ENCODE data around the gene ATP5PO.

Gene ATP5PO

GRCh38 chr21:33914188-33914587 lies 1.4 kb downstream of the ATP5PO start:
- Histone ChIP-seq H3K4me1 (ENCODE audit: control insufficient read depth, insufficient read depth, low read length) (peaks cover 3% of the 10 kb centered on the region), H3K36me3 (ENCODE audit: control insufficient read depth, insufficient read depth, low read length) (peaks cover 13% of the 10 kb centered on the region), H3K4me3 (ENCODE audit: low read depth, low read length) (no peak overlapping the region), H3K27me3 (ENCODE audit: control insufficient read depth, insufficient read depth, low read length) (no peaks in the 10 kb centered on the region), H3K9ac (ENCODE audit: low read depth, low read length) (no peak overlapping the region), H3K9me3 (ENCODE audit: control insufficient read depth, insufficient read depth, low read length) (no peaks in the 10 kb centered on the region)

- H3K27me3 ChIP-seq (ENCODE audit: control insufficient read depth, insufficient read depth, low read length): no peaks in the 10 kb centered on the region
- no peaks in the 10 kb centered on the region for H3K4me1 ChIP-seq (ENCODE audit: control insufficient read depth, insufficient read depth, low read length)
- H3K36me3 ChIP-seq (ENCODE audit: control insufficient read depth, insufficient read depth, low read length): peaks cover 47% of the 10 kb centered on the region
- H3K4me3 ChIP-seq (ENCODE audit: low read depth, low read length): no peak overlapping the region
- H3K9ac ChIP-seq (ENCODE audit: low read depth, low read length): no peak overlapping the region
- H3K9me3 ChIP-seq (ENCODE audit: control insufficient read depth, insufficient read depth, low read length): no peaks in the 10 kb centered on the region
These were observed 5.8 kb downstream of the ATP5PO start for GRCh38 chr21:33909756-33910155.

GRCh38 chr21:33908760-33909159 lies 6.8 kb downstream of the ATP5PO start:
- H3K4me3 ChIP-seq (ENCODE audit: low read depth, low read length): no peak overlapping the region
- peaks cover 53% of the 10 kb centered on the region for H3K36me3 ChIP-seq (ENCODE audit: control insufficient read depth, insufficient read depth, low read length)

GRCh38 chr21:33904041-33904440 lies 11.6 kb downstream of the ATP5PO start:
- no peak overlapping the region for H3K9ac ChIP-seq (ENCODE audit: low read depth, low read length)
- no peaks in the 10 kb centered on the region for H3K27me3 ChIP-seq (ENCODE audit: control insufficient read depth, insufficient read depth, low read length)
- H3K36me3 ChIP-seq (ENCODE audit: control insufficient read depth, insufficient read depth, low read length): peaks cover 50% of the 10 kb centered on the region
- no peaks in the 10 kb centered on the region for H3K4me1 ChIP-seq (ENCODE audit: control insufficient read depth, insufficient read depth, low read length)
- no peaks in the 10 kb centered on the region for H3K9me3 ChIP-seq (ENCODE audit: control insufficient read depth, insufficient read depth, low read length)
- no peak overlapping the region for H3K4me3 ChIP-seq (ENCODE audit: low read depth, low read length)

More at GRCh38 chr21:33908760-33909159, 6.8 kb downstream of the ATP5PO start:
- no peaks in the 10 kb centered on the region for H3K9me3 ChIP-seq (ENCODE audit: control insufficient read depth, insufficient read depth, low read length)
- H3K27me3 ChIP-seq (ENCODE audit: control insufficient read depth, insufficient read depth, low read length): no peaks in the 10 kb centered on the region
- H3K4me1 ChIP-seq (ENCODE audit: control insufficient read depth, insufficient read depth, low read length): no peaks in the 10 kb centered on the region
- H3K9ac ChIP-seq (ENCODE audit: low read depth, low read length): no peak overlapping the region

- Histone ChIP-seq H3K36me3 (ENCODE audit: control insufficient read depth, insufficient read depth, low read length) (peaks cover 36% of the 10 kb centered on the region), H3K9ac (ENCODE audit: low read depth, low read length) (no peak overlapping the region), H3K4me1 (ENCODE audit: control insufficient read depth, insufficient read depth, low read length) (no peaks in the 10 kb centered on the region), H3K27me3 (ENCODE audit: control insufficient read depth, insufficient read depth, low read length) (no peaks in the 10 kb centered on the region), H3K9me3 (ENCODE audit: control insufficient read depth, insufficient read depth, low read length) (no peaks in the 10 kb centered on the region), H3K4me3 (ENCODE audit: low read depth, low read length) (no peak overlapping the region)
These were observed 13.3 kb downstream of the ATP5PO start for GRCh38 chr21:33902349-33902748.

- peaks cover 33% of the 10 kb centered on the region for H3K36me3 ChIP-seq (ENCODE audit: control insufficient read depth, insufficient read depth, low read length)
- H3K9ac ChIP-seq (ENCODE audit: low read depth, low read length): no peak overlapping the region
- H3K4me3 ChIP-seq (ENCODE audit: low read depth, low read length): no peak overlapping the region
- no peaks in the 10 kb centered on the region for H3K9me3 ChIP-seq (ENCODE audit: control insufficient read depth, insufficient read depth, low read length)
- no peaks in the 10 kb centered on the region for H3K4me1 ChIP-seq (ENCODE audit: control insufficient read depth, insufficient read depth, low read length)
- no peaks in the 10 kb centered on the region for H3K27me3 ChIP-seq (ENCODE audit: control insufficient read depth, insufficient read depth, low read length)
These were observed 14.0 kb downstream of the ATP5PO start for GRCh38 chr21:33901412-33902288.

- Histone ChIP-seq H3K4me1 (ENCODE audit: control insufficient read depth, insufficient read depth, low read length) (peaks cover 8% of the 10 kb centered on the region), H3K9me3 (ENCODE audit: control insufficient read depth, insufficient read depth, low read length) (no peaks in the 10 kb centered on the region), H3K9ac (ENCODE audit: low read depth, low read length) (no peak overlapping the region), H3K4me3 (ENCODE audit: low read depth, low read length) (no peak overlapping the region), H3K27me3 (ENCODE audit: control insufficient read depth, insufficient read depth, low read length) (no peaks in the 10 kb centered on the region), H3K36me3 (ENCODE audit: control insufficient read depth, insufficient read depth, low read length) (peaks cover 13% of the 10 kb centered on the region)
These were observed 16.4 kb downstream of the ATP5PO start for GRCh38 chr21:33899199-33899598.

GRCh38 chr21:33898586-33898985 lies 17.0 kb downstream of the ATP5PO start:
- peaks cover 11% of the 10 kb centered on the region for H3K36me3 ChIP-seq (ENCODE audit: control insufficient read depth, insufficient read depth, low read length)
- H3K27me3 ChIP-seq (ENCODE audit: control insufficient read depth, insufficient read depth, low read length): peaks cover 2% of the 10 kb centered on the region

GRCh38 chr21:33897739-33898138 lies 17.9 kb downstream of the ATP5PO start:
- Histone ChIP-seq H3K4me3 (ENCODE audit: low read depth, low read length) (no peak overlapping the region), H3K4me1 (ENCODE audit: control insufficient read depth, insufficient read depth, low read length) (peaks cover 8% of the 10 kb centered on the region), H3K36me3 (ENCODE audit: control insufficient read depth, insufficient read depth, low read length) (peaks cover 4% of the 10 kb centered on the region)

More at GRCh38 chr21:33898586-33898985, 17.0 kb downstream of the ATP5PO start:
- H3K4me3 ChIP-seq (ENCODE audit: low read depth, low read length): no peak overlapping the region
- H3K9me3 ChIP-seq (ENCODE audit: control insufficient read depth, insufficient read depth, low read length): no peaks in the 10 kb centered on the region
- H3K4me1 ChIP-seq (ENCODE audit: control insufficient read depth, insufficient read depth, low read length): peaks cover 8% of the 10 kb centered on the region
- no peak overlapping the region for H3K9ac ChIP-seq (ENCODE audit: low read depth, low read length)

GRCh38 chr21:33897098-33897497 lies 18.5 kb downstream of the ATP5PO start:
- Histone ChIP-seq H3K27me3 (ENCODE audit: control insufficient read depth, insufficient read depth, low read length) (peaks cover 2% of the 10 kb centered on the region), H3K4me1 (ENCODE audit: control insufficient read depth, insufficient read depth, low read length) (peaks cover 11% of the 10 kb centered on the region), H3K9me3 (ENCODE audit: control insufficient read depth, insufficient read depth, low read length) (no peaks in the 10 kb centered on the region), H3K4me3 (ENCODE audit: low read depth, low read length) (no peak overlapping the region), H3K9ac (ENCODE audit: low read depth, low read length) (no peak overlapping the region), H3K36me3 (ENCODE audit: control insufficient read depth, insufficient read depth, low read length) (no peaks in the 10 kb centered on the region)

More at GRCh38 chr21:33897739-33898138, 17.9 kb downstream of the ATP5PO start:
- H3K9ac ChIP-seq (ENCODE audit: low read depth, low read length): no peak overlapping the region
- H3K27me3 ChIP-seq (ENCODE audit: control insufficient read depth, insufficient read depth, low read length): peaks cover 2% of the 10 kb centered on the region
- no peaks in the 10 kb centered on the region for H3K9me3 ChIP-seq (ENCODE audit: control insufficient read depth, insufficient read depth, low read length)

- Histone ChIP-seq H3K9ac (ENCODE audit: low read depth, low read length) (no peak overlapping the region), H3K4me3 (ENCODE audit: low read depth, low read length) (no peak overlapping the region), H3K4me1 (ENCODE audit: control insufficient read depth, insufficient read depth, low read length) (peaks cover 11% of the 10 kb centered on the region), H3K27me3 (ENCODE audit: control insufficient read depth, insufficient read depth, low read length) (peaks cover 2% of the 10 kb centered on the region), H3K36me3 (ENCODE audit: control insufficient read depth, insufficient read depth, low read length) (no peaks in the 10 kb centered on the region), H3K9me3 (ENCODE audit: control insufficient read depth, insufficient read depth, low read length) (no peaks in the 10 kb centered on the region)
These were observed 18.9 kb downstream of the ATP5PO start for GRCh38 chr21:33896691-33897090.

- Histone ChIP-seq H3K4me3 (ENCODE audit: low read depth, low read length) (peak overlapping the region; percentile 38), H3K27me3 (ENCODE audit: control insufficient read depth, insufficient read depth, low read length) (peaks cover 2% of the 10 kb centered on the region), H3K4me1 (ENCODE audit: control insufficient read depth, insufficient read depth, low read length) (peaks cover 11% of the 10 kb centered on the region), H3K36me3 (ENCODE audit: control insufficient read depth, insufficient read depth, low read length) (no peaks in the 10 kb centered on the region), H3K9ac (ENCODE audit: low read depth, low read length) (no peak overlapping the region), H3K9me3 (ENCODE audit: control insufficient read depth, insufficient read depth, low read length) (no peaks in the 10 kb centered on the region)
These were observed 20.2 kb downstream of the ATP5PO start for GRCh38 chr21:33895356-33895755.
